Measurements from ENCODE around the gene NELL1. TPM values are rescaled to one million over a fixed set of nuclear protein-coding genes. Genes with fewer than 3 reads are reported as not detected.
A peak's percentile ranks its signal among the peaks of the same experiment; 100 is the strongest.
"Not testable (repeated sequence)": the region's sequence is repeated elsewhere in the genome, so short reads cannot be mapped to it uniquely, and the experiment has no call there.

The NELL1 gene
- total and polyA plus RNA-seq, 2 experiments from 2014 or later = 2.1 to 7.7 TPM

DNA sequence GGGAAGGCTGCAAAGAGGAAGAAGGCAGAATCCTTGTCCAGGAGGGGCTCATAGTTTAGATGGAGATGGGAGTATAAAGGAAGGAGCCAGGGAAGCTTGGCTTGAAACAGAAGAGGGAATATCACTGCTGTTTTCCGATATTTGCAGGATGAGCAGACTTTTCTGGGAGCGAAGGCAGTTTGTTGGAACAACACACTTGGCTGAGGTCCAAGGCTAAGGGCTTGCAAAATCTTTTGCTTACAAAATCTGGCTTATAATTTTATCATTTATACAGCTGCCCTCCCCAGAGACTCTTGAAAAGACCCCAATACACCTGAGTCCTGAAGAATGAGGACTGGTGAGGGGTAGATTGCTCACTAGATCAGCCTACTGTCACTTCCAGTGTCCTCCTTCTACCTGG, 174.8 kb downstream of the NELL1 start:
- TF ChIP-seq CTCF (IDR thresholded peaks at IDR 0.05; ENCODE audit: low read depth, low read length) = no peak
- no peak for DNase-seq (ENCODE audit: low read depth in 1 of 2, low spot score in 1 of 2)
- Histone ChIP-seq H3K27ac (no peak overlapping the region), H3K4me3 (no peak overlapping the region), H3K9me3 (ENCODE audit: low read depth) (no peaks in the 10 kb centered on the region), H3K27me3 (no peaks in the 10 kb centered on the region), H3K36me3 (no peaks in the 10 kb centered on the region), H3K4me1 (ENCODE audit: low read depth) (peaks cover 7% of the 10 kb centered on the region)

GRCh38 chr11:20844630-20845029, 175.2 kb downstream of the NELL1 start:
- DNase-seq (ENCODE audit: low read depth in 1 of 2, low spot score in 1 of 2) = no peak
- no peak for TF ChIP-seq CTCF (IDR thresholded peaks at IDR 0.05; ENCODE audit: low read depth, low read length)
- Histone ChIP-seq H3K36me3 (no peaks in the 10 kb centered on the region), H3K4me1 (ENCODE audit: low read depth) (peaks cover 7% of the 10 kb centered on the region), H3K27ac (no peak overlapping the region), H3K9me3 (ENCODE audit: low read depth) (no peaks in the 10 kb centered on the region), H3K27me3 (no peaks in the 10 kb centered on the region), H3K4me3 (no peak overlapping the region)

DNA sequence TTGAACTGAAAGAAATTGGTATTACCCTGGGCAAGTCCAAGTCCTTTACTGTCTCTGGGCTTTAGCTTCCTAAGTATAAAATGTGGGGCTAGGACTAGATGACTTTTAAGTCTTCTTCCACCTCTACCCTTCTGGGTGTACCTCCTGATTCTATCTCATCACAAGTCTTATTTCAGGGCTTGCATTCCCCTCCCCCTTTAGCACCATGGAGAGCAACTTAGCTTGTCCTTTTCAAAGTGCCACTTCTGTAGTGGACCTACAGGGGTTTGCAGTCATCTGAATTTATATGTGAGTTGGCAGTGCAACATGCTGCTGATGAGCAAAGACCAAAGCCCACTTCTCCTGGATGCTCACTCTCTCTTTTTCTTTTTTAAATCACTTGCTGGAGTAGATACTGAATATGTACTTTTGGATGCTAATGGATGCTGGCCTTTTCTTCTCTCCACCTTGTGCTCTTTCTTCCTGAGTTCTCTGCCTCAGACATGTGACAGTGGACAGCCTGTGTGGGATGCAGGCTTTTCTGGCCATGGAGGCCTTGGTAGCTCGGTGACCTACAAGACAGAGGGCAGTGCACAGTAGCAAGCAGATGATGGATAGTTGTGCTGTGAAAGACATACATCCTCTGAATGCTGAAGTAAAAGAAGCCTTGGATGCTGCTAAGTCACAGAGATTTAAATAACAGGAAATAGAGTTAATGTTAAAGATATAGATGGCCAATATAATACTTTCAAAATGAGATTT, 185.0 kb downstream of the NELL1 start:
- H3K36me3 ChIP-seq = no peaks in the 10 kb centered on the region
- no peak overlapping the region for H3K4me3 ChIP-seq
- no peaks in the 10 kb centered on the region for H3K9me3 ChIP-seq (ENCODE audit: low read depth)
- TF ChIP-seq CTCF (IDR thresholded peaks at IDR 0.05; ENCODE audit: low read depth, low read length) = no peak
- H3K27me3 ChIP-seq = no peaks in the 10 kb centered on the region
- DNase-seq (ENCODE audit: low read depth in 1 of 2, low spot score in 1 of 2) = peak in 1 of 2 donors; percentile 78
- H3K4me1 ChIP-seq (ENCODE audit: low read depth) = no peaks in the 10 kb centered on the region
- no peak overlapping the region for H3K27ac ChIP-seq

GRCh38 chr11:20861322-20861721, 191.9 kb downstream of the NELL1 start:
- Histone ChIP-seq H3K4me1 (ENCODE audit: low read depth) (no peaks in the 10 kb centered on the region), H3K36me3 (no peaks in the 10 kb centered on the region), H3K27ac (no peak overlapping the region), H3K9me3 (ENCODE audit: low read depth) (no peaks in the 10 kb centered on the region), H3K4me3 (no peak overlapping the region), H3K27me3 (no peaks in the 10 kb centered on the region)
- no peak for DNase-seq (ENCODE audit: low read depth in 1 of 2, low spot score in 1 of 2)
- TF ChIP-seq CTCF (IDR thresholded peaks at IDR 0.05; ENCODE audit: low read depth, low read length) = no peak

GRCh38 chr11:20862263-20862662, 192.9 kb downstream of the NELL1 start:
- H3K27ac ChIP-seq; H3K27me3 ChIP-seq; DNase-seq (ENCODE audit: low read depth in 1 of 2, low spot score in 1 of 2); H3K4me3 ChIP-seq; H3K4me1 ChIP-seq (ENCODE audit: low read depth); H3K36me3 ChIP-seq; H3K9me3 ChIP-seq (ENCODE audit: low read depth): not testable (repeated sequence)

DNA sequence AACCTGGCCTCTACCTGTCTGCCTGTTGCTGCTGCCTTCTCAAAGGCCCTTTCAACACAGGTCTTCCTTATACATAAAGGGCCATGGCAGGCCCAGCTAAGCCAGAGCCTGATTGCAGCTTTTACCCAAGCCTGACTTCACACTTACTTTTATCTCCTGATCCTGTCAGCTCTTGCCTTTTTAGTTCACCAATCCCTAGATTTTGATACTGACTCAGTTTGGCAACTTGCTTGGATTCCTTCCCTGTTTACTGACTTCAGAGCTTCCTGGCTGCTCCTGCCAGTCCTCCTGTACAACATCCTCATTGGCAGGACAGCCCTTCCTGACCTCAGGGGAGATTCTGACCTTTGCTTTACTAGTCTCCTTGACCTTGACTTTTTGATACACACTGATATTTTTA, 195.2 kb downstream of the NELL1 start:
- no peak overlapping the region for H3K27ac ChIP-seq
- no peaks in the 10 kb centered on the region for H3K4me1 ChIP-seq (ENCODE audit: low read depth)
- no peak overlapping the region for H3K4me3 ChIP-seq
- H3K27me3 ChIP-seq = no peaks in the 10 kb centered on the region
- no peak for TF ChIP-seq CTCF (IDR thresholded peaks at IDR 0.05; ENCODE audit: low read depth, low read length)
- no peaks in the 10 kb centered on the region for H3K9me3 ChIP-seq (ENCODE audit: low read depth)
- no peaks in the 10 kb centered on the region for H3K36me3 ChIP-seq
- DNase-seq (ENCODE audit: low read depth in 1 of 2, low spot score in 1 of 2) = no peak

Measured in cardiac muscle cell (in vitro differentiated cells and primary cell).